Stimulated activated CD4-positive, alpha-beta T cell treated with anti-CD3 and anti-CD28 coated beads, TNF-alpha, amount 100 ng/mL, for 1 hour (primary cell): ENCODE data around the gene MCTP1.
"Not testable (repeated sequence)": the region's sequence is repeated elsewhere in the genome, so short reads cannot be mapped to it uniquely, and the experiment has no call there.

ENCODE experiments used
- DNase-seq, 3 donors: peaks; one replicate each; pipeline ENCODE4 v3.0.0-alpha.2; 2020; ENCODE audit warnings: low read depth in 3 of 3, low spot score in 1 of 3

MCTP1 gene

DNA sequence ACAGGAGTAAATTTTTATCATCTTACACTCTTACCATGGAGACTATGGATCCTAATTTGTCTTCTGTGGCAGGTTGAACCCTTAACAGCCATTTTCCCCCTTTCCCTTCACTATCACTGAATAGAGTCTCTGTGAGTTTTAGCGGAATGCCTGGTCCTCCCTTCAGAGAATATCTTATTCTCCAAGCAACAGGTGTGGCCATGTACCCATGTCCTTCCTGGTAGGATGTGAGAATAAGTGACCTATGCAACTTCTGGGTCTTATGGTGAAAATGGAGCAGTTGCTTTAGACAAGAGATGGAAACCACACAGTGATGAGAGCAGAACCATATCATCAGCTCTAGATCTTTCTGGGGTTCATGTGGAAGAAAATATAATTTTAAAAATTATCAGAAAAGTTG lies 312.6 kb downstream of the MCTP1 start:
- DNase-seq: no peak

GRCh38 chr5:94969174-94969573 lies 315.7 kb downstream of the MCTP1 start:
- DNase-seq: no peak

DNA sequence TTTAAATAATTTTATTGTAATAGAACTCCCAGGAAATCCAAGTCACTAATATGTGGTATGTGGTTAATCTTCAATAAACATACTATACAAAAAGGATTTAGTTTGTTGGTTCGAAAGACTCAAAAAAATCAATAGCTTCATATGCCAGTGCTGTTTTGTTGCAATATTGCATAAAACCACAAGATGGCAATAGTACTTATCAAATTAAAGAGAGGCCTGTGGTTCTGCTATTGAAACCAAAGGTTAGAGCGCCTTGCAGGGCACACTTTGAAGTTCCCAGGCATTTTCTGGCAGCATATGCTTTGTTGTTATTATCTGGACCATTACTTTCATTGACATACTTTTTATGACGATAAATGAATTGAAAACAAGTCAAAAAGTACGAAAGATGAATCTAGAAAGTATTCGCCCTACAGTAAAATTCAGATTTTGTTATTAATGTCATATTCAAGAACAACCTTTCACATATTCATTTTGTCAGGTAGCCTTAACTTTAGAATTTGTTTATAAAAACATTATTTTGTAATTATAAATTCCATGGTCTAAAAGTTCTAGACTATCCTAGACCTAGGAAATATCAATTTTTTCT lies 316.3 kb downstream of the MCTP1 start:
- DNase-seq: no peak

GRCh38 chr5:94967525-94967924 lies 317.4 kb downstream of the MCTP1 start:
- no peak for DNase-seq

- not testable (repeated sequence) for DNase-seq
Measured at GRCh38 chr5:94959279-94959678, 325.6 kb downstream of the MCTP1 start.

GRCh38 chr5:94945656-94946055 lies 339.2 kb downstream of the MCTP1 start:
- DNase-seq: no peak

DNA sequence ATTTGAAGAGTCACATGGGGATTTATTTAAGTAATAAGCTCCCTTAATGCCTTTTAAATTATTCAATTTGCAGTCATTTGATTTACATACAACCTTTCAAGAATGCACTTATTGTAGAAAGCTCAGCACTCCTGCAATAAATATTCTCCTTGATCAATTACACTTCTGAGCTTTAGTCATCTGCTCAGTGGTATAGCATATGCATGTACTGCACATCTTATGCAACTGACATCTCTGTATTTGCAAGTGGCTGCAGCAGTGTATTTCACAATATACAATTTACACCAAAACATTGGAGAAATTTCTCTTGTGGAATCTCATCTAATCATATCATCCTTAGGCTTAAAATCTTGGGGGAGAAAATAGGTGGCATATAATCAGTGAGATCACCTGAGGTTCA lies 340.7 kb downstream of the MCTP1 start:
- no peak for DNase-seq

- DNase-seq: no peak
Measured at GRCh38 chr5:94941122-94941755, 343.7 kb downstream of the MCTP1 start.

- no peak for DNase-seq
Measured at GRCh38 chr5:94932259-94932658, 352.6 kb downstream of the MCTP1 start.

- no peak for DNase-seq
Measured at GRCh38 chr5:94928891-94929290, 356.0 kb downstream of the MCTP1 start.

- DNase-seq: no peak
Measured at GRCh38 chr5:94920570-94920969, 364.3 kb downstream of the MCTP1 start.

DNA sequence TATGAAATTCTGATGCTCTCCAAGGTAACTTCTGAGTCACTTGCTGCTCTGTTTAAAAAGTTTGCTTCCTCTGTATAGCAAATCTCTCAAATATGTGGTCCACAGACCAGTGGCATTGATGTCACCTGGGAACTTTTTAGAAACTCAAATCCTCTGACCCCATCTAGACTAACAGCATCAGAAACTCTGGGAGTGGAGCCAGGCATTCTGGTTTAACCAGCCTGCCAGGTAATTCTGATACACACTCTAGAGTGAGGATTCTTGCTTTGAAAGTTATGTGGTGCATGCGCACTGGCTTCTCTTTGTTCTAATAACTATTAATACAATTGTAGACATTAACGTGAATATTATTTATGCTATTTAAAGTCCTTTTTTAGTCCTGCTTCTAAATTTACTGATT lies 368.3 kb downstream of the MCTP1 start:
- DNase-seq: no peak

DNA sequence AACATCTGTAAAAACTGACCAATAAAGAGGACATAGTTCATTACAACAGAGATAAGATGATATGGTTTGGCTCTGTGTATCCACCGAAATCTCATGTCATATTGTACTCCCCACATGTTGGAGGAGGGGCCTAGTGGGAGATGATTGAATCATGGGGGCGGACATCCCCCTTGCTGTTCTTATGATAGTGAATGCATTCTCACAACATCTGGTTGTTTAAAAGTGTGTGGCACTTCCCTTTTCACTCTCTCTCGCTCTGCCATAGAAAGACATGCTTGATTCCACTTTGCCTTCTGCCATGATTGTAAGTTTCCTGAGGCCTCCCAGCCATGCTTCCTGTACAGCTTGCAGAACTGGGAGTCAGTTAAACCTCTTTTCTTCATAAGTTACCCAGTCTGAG lies 373.6 kb downstream of the MCTP1 start:
- DNase-seq: no peak

DNA sequence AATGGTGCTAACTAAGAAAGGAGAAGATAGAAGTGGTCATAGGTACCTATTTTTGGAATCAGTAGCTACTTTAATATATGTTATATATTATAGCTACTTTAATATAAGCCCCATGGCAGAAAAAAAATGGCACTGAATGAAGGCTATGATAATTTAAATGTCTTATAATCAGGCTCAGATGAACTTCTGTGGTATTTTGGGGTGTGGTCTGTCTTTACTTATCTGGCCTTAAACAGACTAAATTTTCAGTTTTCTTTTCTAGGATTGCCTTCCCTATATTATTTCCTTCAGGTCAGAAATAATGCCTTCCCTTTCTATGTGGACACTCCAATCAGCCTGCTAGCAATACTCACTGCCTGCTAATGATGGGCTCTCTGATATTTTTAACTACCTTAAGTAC lies 374.2 kb downstream of the MCTP1 start:
- DNase-seq: no peak

- DNase-seq: no peak
Measured at GRCh38 chr5:94908889-94909480, 375.9 kb downstream of the MCTP1 start.

DNA sequence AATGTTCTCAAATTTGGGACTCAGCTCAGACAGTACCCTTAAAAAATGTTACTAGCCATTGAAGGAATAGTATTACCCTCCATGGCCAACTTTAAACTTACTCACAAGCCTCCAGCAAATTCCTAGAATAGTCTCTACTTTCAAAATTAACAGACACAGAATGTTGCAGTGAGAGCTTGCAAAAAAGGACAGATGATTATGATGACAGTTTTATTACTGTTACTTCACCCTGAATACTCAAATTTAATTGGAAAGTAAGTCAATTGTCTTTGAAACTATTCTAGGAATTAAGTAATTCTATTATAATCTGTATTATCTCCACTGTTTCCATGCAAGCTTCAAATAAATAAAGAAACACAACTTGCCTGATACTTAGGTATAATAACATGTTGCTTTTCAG lies 378.1 kb downstream of the MCTP1 start:
- DNase-seq: no peak

DNA sequence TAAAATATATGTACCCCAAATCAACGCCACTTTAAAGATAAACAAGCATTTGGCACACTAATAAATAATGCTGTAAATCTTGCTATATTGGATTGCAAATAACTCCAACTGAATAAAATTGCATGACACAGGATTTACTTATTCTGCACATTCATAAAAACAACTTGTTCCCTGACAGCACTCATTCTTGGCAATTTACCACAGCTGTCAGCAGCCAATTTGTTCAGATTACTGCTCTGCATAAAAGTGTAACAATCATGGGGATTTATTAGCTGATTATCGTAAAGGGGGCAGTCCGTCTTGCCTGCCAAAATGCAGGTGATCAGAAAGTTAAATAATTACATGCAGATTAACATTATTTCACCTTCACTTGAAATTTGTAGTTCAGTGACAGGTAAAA lies 381.2 kb downstream of the MCTP1 start:
- no peak for DNase-seq

- DNase-seq: no peak
Measured at GRCh38 chr5:94901191-94901979, 383.5 kb downstream of the MCTP1 start.

GRCh38 chr5:94900006-94900505 lies 384.8 kb downstream of the MCTP1 start:
- no peak for DNase-seq

DNA sequence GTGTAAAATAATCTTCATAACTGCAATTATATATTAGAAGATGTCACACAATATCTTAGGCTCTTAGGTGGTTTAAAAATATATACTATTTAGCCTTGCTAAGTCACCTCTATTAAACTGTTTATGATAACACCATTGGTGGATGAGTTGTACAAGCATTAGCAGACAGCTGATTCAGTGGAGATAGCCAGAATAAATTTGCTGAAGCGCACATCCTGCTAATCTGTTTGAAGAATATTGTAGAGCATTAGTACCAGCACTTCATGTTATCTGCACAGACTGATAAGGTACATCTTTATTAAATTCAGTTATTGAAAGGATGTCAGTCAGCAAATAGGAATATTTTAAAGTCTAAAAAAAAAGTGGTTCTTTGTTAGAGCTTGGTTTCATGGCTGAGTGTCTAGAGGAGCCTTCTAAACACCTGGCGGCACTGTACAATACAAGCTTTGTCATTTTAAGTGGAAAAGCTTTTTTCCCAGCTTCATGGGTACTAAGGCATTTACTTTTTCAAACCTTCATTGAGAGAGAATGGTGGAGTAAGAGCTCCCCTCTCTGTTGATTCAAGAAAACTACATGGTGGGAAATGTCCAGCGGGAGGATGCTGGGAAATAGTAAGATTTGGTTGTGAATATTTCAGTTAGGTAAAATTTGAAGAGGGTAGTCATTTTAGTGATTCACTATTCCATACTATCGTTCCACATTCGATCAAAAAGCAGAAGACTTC lies 391.3 kb downstream of the MCTP1 start:
- no peak for DNase-seq

GRCh38 chr5:94891972-94892371 lies 392.9 kb downstream of the MCTP1 start:
- DNase-seq: no peak
